Naive B cell (primary cell): ENCODE measurements around the gene CNST. TPM values are rescaled to one million over a fixed set of nuclear protein-coding genes. Genes with fewer than 3 reads are reported as not detected.
"Not testable (repeated sequence)": the region's sequence is repeated elsewhere in the genome, so short reads cannot be mapped to it uniquely, and the experiment has no call there.

Experiments
- ATAC-seq, 2 donors: fragments of 150-1000 bp; cut with Tn5 transposase; 2 replicates each; pipeline ENCODE4 v1.10.0; 2021; ENCODE audit warnings: low read depth in 2 of 2, mild to moderate bottlenecking in 2 of 2, moderate library complexity in 2 of 2
- DNase-seq: peaks from one replicate; pipeline ENCODE4 v3.0.0; 2022
- H3K27ac Mint-ChIP-seq, 6 donors: one replicate each; pipeline ENCODE4 v1.8.0; 2020 to 2022; ENCODE audit warnings: mild to moderate bottlenecking in 6 of 6, mixed read lengths in 6 of 6, moderate library complexity in 5 of 6, inconsistent platforms in 2 of 6
- H3K27me3 Mint-ChIP-seq, 3 donors: one replicate each; pipeline ENCODE4 v1.8.0; 2021 to 2022; ENCODE audit warnings: mixed read lengths in 3 of 3, mild to moderate bottlenecking in 1 of 3
- H3K36me3 Mint-ChIP-seq, 2 donors: one replicate each; pipeline ENCODE4 v1.8.0; 2020 to 2022; ENCODE audit warnings: mixed read lengths in 2 of 2, inconsistent platforms in 1 of 2, mild to moderate bottlenecking in 1 of 2
- H3K4me1 Mint-ChIP-seq, 3 donors: one replicate each; pipeline ENCODE4 v1.8.0; 2020 to 2022; ENCODE audit warnings: mixed read lengths in 3 of 3, inconsistent platforms in 1 of 3, mild to moderate bottlenecking in 1 of 3, moderate library complexity in 1 of 3
- H3K4me3 Mint-ChIP-seq, 8 donors: one replicate each; pipeline ENCODE4 v1.8.0; 2020 to 2022; ENCODE audit warnings: mild to moderate bottlenecking in 8 of 8, mixed read lengths in 8 of 8, moderate library complexity in 8 of 8, inconsistent platforms in 2 of 8
- H3K9me3 Mint-ChIP-seq, 7 donors: one replicate each; pipeline ENCODE4 v1.8.0; 2020 to 2022; ENCODE audit warnings: mixed read lengths in 7 of 7, mild to moderate bottlenecking in 5 of 7, inconsistent platforms in 2 of 7, moderate library complexity in 1 of 7
- polyA plus RNA-seq, 6 donors: library from polyadenylated mRNA; unstranded; fragments of 300-500 nt; fragmentation: Illumina TruSeq; gene quantifications; one replicate each; pipeline ENCODE4 v1.2.3, GENCODE V29; 2021; ENCODE audit warnings: low read depth in 6 of 6

The CNST gene
- polyA plus RNA-seq, 6 donors from 2014 or later, result 24.1 to 61.5 (median 45.4) TPM

DNA sequence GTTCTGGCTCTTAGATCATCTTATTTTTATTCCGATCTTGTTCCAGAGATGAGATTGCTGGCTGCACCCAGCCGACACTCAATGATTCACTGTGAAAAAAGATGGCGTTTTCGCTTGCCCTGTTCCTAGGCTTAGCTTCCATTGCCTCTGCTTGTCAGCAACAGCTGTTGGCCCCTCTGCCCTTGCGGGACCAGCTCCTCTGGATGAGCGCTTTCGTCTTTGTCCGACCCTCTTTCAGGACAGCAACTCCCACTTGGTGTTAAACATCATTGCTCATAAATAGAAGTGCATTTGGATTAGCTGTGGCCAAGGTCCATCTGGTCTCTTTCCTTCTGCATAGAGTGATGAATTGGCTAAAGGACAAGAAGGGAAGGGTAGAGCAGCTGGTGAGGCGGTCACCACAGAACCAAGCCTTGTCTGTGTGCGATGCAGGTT, 114.5 kb downstream of the CNST start:
- Mint-ChIP-seq H3K9me3 (no peaks in the 10 kb centered on the region), H3K27me3 (no peaks in the 10 kb centered on the region), H3K36me3 (no peaks in the 10 kb centered on the region), H3K4me3 (peak overlapping the region in 1 of 8 donors; percentile 19), H3K4me1 (peaks cover 11 to 17% (median 15%) of the 10 kb centered on the region in 3 donors), H3K27ac (peak overlapping the region in 2 of 6 donors; percentile 36 to 57)
- DNase-seq (no peak), ATAC-seq (no peak)

GRCh38 chr1:246681900-246682895, 115.9 kb downstream of the CNST start:
- ATAC-seq (peak; percentile 70 to 83), DNase-seq (peak; percentile 6)
- H3K27ac Mint-ChIP-seq, result peak overlapping the region in 2 of 6 donors; percentile 16 to 58
- H3K9me3 Mint-ChIP-seq, result no peaks in the 10 kb centered on the region
- H3K4me3 Mint-ChIP-seq, result no peak overlapping the region
- peaks cover 11 to 17% (median 15%) of the 10 kb centered on the region in 3 donors for H3K4me1 Mint-ChIP-seq
- no peaks in the 10 kb centered on the region for H3K36me3 Mint-ChIP-seq
- no peaks in the 10 kb centered on the region for H3K27me3 Mint-ChIP-seq

DNA sequence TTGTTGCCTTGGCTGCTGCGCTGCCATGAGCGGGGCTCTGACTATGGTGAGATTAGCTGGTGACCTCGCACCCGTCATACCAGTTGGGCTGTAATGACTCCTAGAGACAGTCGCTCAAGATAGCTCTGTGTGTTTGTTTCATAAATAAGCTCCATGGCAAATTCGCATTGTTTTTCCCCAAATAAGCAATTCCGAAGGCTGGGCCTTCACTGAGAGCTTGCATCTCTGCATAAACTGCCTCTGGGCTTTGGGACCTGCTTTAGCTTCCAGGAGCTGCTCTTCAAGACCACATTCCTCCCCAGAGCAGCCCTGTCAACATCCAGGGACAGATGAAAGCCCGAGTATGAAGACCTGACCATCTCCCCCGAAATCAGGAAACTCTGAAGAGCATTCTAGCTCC, 117.3 kb downstream of the CNST start:
- ATAC-seq (no peak), DNase-seq (no peak)
- Mint-ChIP-seq H3K27me3 (no peaks in the 10 kb centered on the region), H3K27ac (peak overlapping the region in 1 of 6 donors; percentile 64), H3K36me3 (no peaks in the 10 kb centered on the region), H3K4me3 (no peak overlapping the region), H3K4me1 (peaks cover 11 to 17% (median 15%) of the 10 kb centered on the region in 3 donors), H3K9me3 (no peaks in the 10 kb centered on the region)

DNA sequence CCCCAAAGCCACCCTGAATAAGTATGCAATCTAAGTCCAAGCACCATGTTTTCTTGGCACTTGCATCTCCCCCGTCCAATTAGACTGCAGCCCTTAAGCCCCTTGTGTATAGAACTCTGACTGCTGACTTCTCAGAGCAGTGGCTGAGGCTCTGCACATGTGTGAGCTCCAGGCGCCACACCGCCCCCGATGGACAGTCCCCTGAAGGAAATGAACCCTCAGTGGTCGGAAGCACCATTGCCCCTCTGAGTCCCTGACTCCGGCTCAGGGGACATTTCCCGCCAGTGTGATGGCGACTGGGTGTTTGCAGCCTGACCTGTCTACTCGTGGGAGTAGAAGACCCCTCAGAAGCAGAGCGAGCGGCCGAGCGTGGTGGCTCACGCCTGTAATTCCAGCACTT, 120.7 kb downstream of the CNST start:
- Mint-ChIP-seq H3K36me3 (no peaks in the 10 kb centered on the region), H3K9me3 (no peaks in the 10 kb centered on the region), H3K4me1 (peaks cover 8 to 11% (median 11%) of the 10 kb centered on the region in 3 donors), H3K27me3 (no peaks in the 10 kb centered on the region), H3K27ac (no peak overlapping the region), H3K4me3 (no peak overlapping the region)
- DNase-seq (no peak), ATAC-seq (no peak)

DNA sequence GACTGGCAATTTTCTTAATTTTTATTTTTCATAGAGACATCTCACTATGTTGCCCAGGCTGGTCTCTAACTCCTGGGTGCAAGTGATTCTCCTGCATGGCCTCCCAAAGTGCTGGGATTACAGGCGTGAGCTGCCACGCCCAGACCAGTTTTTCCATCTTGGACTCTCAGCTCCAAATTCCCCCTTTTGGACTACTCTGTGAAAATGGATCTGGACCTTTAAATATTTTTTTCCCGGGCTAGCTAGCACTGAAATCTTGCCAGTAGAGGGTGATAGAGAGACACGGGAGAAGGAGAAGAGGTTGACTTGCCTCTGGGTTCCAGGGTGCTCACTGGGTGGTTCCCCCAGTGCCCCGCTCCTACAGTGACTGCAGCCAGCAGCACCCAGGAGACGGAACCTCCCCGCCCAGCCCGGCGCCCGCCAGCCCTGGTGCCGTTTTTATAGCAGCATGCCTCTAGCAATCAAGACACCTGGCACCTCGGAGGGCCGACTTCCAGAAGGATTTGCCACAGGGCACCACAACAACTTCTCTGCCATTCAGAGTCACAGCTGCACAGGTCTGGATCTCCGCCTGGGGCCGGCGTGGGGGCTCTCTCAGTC, 123.3 kb downstream of the CNST start:
- peaks cover 4 to 7% (median 4%) of the 10 kb centered on the region in 3 donors for H3K4me1 Mint-ChIP-seq
- no peak overlapping the region for H3K27ac Mint-ChIP-seq
- H3K27me3 Mint-ChIP-seq, result no peaks in the 10 kb centered on the region
- H3K36me3 Mint-ChIP-seq, result no peaks in the 10 kb centered on the region
- H3K9me3 Mint-ChIP-seq, result peaks cover 0 to 11% (median 2%) of the 10 kb centered on the region in 7 donors
- peak overlapping the region in 3 of 8 donors; percentile 25 to 53 (median 44) for H3K4me3 Mint-ChIP-seq
- DNase-seq, result peak; percentile 43
- ATAC-seq, result peak; percentile 92 to 96

DNA sequence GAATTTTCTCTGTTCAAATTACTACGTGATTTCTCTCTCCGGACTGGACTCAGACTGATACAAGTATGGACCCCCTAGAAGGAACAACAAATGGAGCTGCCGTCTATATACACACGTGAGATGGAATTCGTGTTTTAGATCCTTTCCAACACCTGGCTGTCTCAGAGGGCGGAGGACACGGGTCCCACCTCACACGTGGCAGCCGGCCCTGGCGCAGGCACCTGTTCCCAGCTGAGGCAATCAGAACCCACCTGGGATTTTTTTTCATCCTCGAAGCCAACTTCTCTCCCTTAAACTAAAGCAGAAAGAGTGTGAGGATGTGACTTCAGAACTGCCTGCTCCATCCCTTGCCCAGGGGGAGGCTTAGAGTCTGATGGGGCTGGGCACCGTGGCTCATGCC, 123.8 kb downstream of the CNST start:
- peak overlapping the region in 1 of 8 donors; percentile 2 for H3K4me3 Mint-ChIP-seq
- no peaks in the 10 kb centered on the region for H3K27me3 Mint-ChIP-seq
- H3K9me3 Mint-ChIP-seq, result peaks cover 0 to 15% (median 7%) of the 10 kb centered on the region in 7 donors
- DNase-seq (no peak), ATAC-seq (no peak)
- no peak overlapping the region for H3K27ac Mint-ChIP-seq
- peaks cover 4 to 7% (median 7%) of the 10 kb centered on the region in 3 donors for H3K4me1 Mint-ChIP-seq
- H3K36me3 Mint-ChIP-seq, result no peaks in the 10 kb centered on the region

GRCh38 chr1:246691622-246692495, 125.6 kb downstream of the CNST start:
- peak overlapping the region in 1 of 6 donors; percentile 67 for H3K27ac Mint-ChIP-seq
- no peaks in the 10 kb centered on the region for H3K27me3 Mint-ChIP-seq
- peaks cover 4 to 7% (median 7%) of the 10 kb centered on the region in 3 donors for H3K4me1 Mint-ChIP-seq

DNA sequence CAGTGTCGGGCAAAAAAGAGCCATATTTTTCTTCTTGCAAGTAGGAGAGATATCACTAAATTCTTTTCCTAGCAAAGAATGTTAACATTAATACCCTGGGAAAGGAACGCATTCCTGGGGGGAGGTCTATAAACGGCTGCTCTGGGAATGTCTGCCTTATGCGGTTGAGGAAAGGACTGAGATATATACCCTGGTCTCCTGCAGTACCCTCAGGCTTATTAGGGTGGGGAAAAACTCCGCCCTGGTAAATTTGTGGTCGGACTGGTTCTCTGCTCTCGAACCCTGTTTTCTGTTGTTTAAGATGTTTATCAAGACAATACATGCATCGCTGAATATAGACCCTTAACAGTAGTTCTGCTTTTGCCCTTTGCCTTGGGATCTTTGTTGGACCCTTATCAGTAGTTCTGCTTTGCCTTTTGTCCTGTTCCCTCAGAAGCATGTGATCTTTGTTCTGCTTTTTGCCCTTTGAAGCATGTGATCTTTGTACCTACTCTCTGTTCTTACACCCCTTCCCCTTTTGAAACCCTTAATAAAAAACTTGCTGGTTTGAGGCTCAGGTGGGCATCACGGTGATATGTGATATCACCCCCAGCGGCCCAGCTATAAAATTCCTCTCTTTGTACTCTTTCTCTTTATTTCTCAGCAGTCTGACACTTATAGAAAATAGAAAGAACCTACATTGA, 128.1 kb downstream of the CNST start:
- not testable (repeated sequence) for H3K4me3 Mint-ChIP-seq, DNase-seq, H3K36me3 Mint-ChIP-seq, H3K27me3 Mint-ChIP-seq, ATAC-seq
- peak overlapping the region in 4 of 6 donors; percentile 26 to 92 (median 56) for H3K27ac Mint-ChIP-seq
- H3K9me3 Mint-ChIP-seq, result peaks cover 0 to 15% (median 7%) of the 10 kb centered on the region in 7 donors
- peaks cover 8 to 15% (median 12%) of the 10 kb centered on the region in 3 donors for H3K4me1 Mint-ChIP-seq

More at GRCh38 chr1:246691622-246692495, 125.6 kb downstream of the CNST start:
- ATAC-seq, result no peak
- Mint-ChIP-seq H3K36me3 (no peaks in the 10 kb centered on the region), H3K4me3 (no peak overlapping the region), H3K9me3 (peaks cover 0 to 15% (median 7%) of the 10 kb centered on the region in 7 donors)
- DNase-seq, result no peak

DNA sequence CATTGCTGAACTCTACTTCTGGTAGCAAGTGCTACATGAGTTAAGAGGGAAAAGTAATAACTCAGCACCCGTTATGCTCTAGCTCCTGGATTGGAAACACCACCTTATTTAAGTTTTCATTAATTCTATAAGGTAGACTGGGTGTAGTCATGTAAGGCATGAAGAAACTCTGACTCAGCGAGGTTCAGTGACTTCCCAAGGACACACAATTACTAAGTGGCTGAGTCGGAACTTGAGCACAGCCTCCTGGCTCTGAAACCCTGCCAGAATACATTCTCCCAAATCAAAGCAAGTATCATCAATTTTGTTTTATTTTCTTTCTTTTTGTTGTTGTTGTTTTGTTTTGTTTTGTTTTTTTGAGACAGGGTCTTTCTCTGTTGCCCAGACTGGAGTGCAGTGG, 128.9 kb downstream of the CNST start:
- peaks cover 0 to 3% (median 0%) of the 10 kb centered on the region in 3 donors for H3K27me3 Mint-ChIP-seq
- H3K4me3 Mint-ChIP-seq, result no peak overlapping the region
- DNase-seq, result no peak
- H3K4me1 Mint-ChIP-seq, result peaks cover 6 to 14% (median 6%) of the 10 kb centered on the region in 3 donors
- H3K27ac Mint-ChIP-seq, result no peak overlapping the region
- peaks cover 0 to 15% (median 7%) of the 10 kb centered on the region in 7 donors for H3K9me3 Mint-ChIP-seq
- ATAC-seq, result no peak
- no peaks in the 10 kb centered on the region for H3K36me3 Mint-ChIP-seq

DNA sequence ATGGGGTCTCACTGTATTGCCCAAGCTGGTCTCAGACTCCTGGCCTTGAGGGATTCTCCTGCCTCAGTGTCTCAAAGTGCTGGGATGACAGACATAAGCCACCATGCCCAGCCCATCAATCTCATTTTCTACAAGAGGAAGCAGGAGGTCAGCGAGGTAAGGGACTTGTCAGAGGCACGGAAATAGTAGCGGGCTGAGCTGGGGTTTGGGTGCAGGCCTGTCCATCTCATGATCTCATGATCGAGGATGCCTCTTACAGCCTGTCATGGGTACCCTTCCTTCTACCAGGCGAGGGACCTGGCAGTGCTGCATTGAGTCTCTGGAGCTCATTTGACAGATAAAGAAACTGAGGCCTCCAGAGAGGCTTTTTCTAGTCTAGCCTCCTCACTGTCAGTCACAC, 129.4 kb downstream of the CNST start:
- Mint-ChIP-seq H3K27me3 (peaks cover 0 to 3% (median 0%) of the 10 kb centered on the region in 3 donors), H3K9me3 (peaks cover 0 to 15% (median 7%) of the 10 kb centered on the region in 7 donors), H3K27ac (peak overlapping the region in 1 of 6 donors; percentile 26), H3K36me3 (no peaks in the 10 kb centered on the region), H3K4me1 (peaks cover 6 to 14% (median 6%) of the 10 kb centered on the region in 3 donors), H3K4me3 (no peak overlapping the region)
- ATAC-seq (no peak), DNase-seq (no peak)

GRCh38 chr1:246698466-246699094, 132.3 kb downstream of the CNST start:
- DNase-seq, result no peak
- Mint-ChIP-seq H3K27ac (peak overlapping the region in 4 of 6 donors; percentile 6 to 85 (median 66)), H3K4me3 (peak overlapping the region; percentile 2 to 84 (median 74))

More at GRCh38 chr1:246698466-246699094, 132.3 kb downstream of the CNST start:
- Mint-ChIP-seq H3K4me1 (peaks cover 6 to 14% (median 6%) of the 10 kb centered on the region in 3 donors), H3K9me3 (peaks cover 0 to 11% (median 5%) of the 10 kb centered on the region in 7 donors), H3K27me3 (peaks cover 0 to 3% (median 3%) of the 10 kb centered on the region in 3 donors), H3K36me3 (no peaks in the 10 kb centered on the region)
- ATAC-seq, result no peak
